MG63 (cell line): ENCODE results near the gene SETD3. TPM values are rescaled to one million over a fixed set of nuclear protein-coding genes. Genes with fewer than 3 reads are reported as not detected.
A peak's percentile ranks its signal among the peaks of the same experiment; 100 is the strongest.

Experiments used
- DNase-seq: peaks from one replicate; pipeline ENCODE4 v3.0.0-alpha.2; 2020
- H3K27me3 ChIP-seq: fragments of 250-450 bp; sonication (Bioruptor Pico); 2 replicates; pipeline ENCODE4 v1.5.1; 2020; ENCODE audit warnings: mild to moderate bottlenecking, moderate library complexity
- H3K36me3 ChIP-seq: fragments of 250-450 bp; sonication (Bioruptor Pico); 2 replicates; pipeline ENCODE4 v1.5.1; 2020; ENCODE audit warnings: mild to moderate bottlenecking, moderate library complexity
- H3K4me3 ChIP-seq: fragments of 250-450 bp; sonication (Bioruptor Pico); 2 replicates; pipeline ENCODE4 v1.5.1; 2020; ENCODE audit warnings: mild to moderate bottlenecking, moderate library complexity
- H3K9me3 ChIP-seq: fragments of 250-450 bp; sonication (Bioruptor Pico); 2 replicates; pipeline ENCODE4 v1.5.1; 2020; ENCODE audit warnings: mild to moderate bottlenecking, moderate library complexity
- total RNA-seq: library from RNA; depleted of rRNA; stranded (reverse); fragments of >200 nt; shearing (Covaris generic); gene quantifications from 2 replicates; pipeline ENCODE4 v1.2.3, GENCODE V29; 2014; ENCODE audit warnings: low replicate concordance

Gene SETD3
- total RNA-seq, 1 experiment from 2014 or later: 37.8 TPM

GRCh38 chr14:99424306-99424877 lies 56.3 kb downstream of the SETD3 start:
- no peak for DNase-seq
- H3K36me3 ChIP-seq: no peaks in the 10 kb centered on the region
- no peak overlapping the region for H3K4me3 ChIP-seq
- H3K9me3 ChIP-seq: no peaks in the 10 kb centered on the region
- no peaks in the 10 kb centered on the region for H3K27me3 ChIP-seq

- Histone ChIP-seq H3K4me3 (no peak overlapping the region), H3K9me3 (no peaks in the 10 kb centered on the region), H3K36me3 (no peaks in the 10 kb centered on the region), H3K27me3 (no peaks in the 10 kb centered on the region)
- no peak for DNase-seq
Observed at GRCh38 chr14:99423434-99423833, 57.2 kb downstream of the SETD3 start.

- no peaks in the 10 kb centered on the region for H3K36me3 ChIP-seq
- no peak overlapping the region for H3K4me3 ChIP-seq
- H3K9me3 ChIP-seq: no peaks in the 10 kb centered on the region
- H3K27me3 ChIP-seq: no peaks in the 10 kb centered on the region
- no peak for DNase-seq
Observed at GRCh38 chr14:99422228-99423010, 58.2 kb downstream of the SETD3 start.

GRCh38 chr14:99420711-99421110 lies 59.9 kb downstream of the SETD3 start:
- no peaks in the 10 kb centered on the region for H3K36me3 ChIP-seq
- no peaks in the 10 kb centered on the region for H3K9me3 ChIP-seq
- no peaks in the 10 kb centered on the region for H3K27me3 ChIP-seq
- DNase-seq: no peak
- no peak overlapping the region for H3K4me3 ChIP-seq

- Histone ChIP-seq H3K9me3 (no peaks in the 10 kb centered on the region), H3K27me3 (no peaks in the 10 kb centered on the region), H3K4me3 (no peak overlapping the region), H3K36me3 (no peaks in the 10 kb centered on the region)
- DNase-seq: no peak
Observed at GRCh38 chr14:99419905-99420304, 60.8 kb downstream of the SETD3 start.

GRCh38 chr14:99418242-99418641 lies 62.4 kb downstream of the SETD3 start:
- no peak for DNase-seq
- no peaks in the 10 kb centered on the region for H3K36me3 ChIP-seq
- H3K4me3 ChIP-seq: no peak overlapping the region
- H3K9me3 ChIP-seq: no peaks in the 10 kb centered on the region
- H3K27me3 ChIP-seq: no peaks in the 10 kb centered on the region

- Histone ChIP-seq H3K36me3 (no peaks in the 10 kb centered on the region), H3K4me3 (no peak overlapping the region), H3K9me3 (no peaks in the 10 kb centered on the region), H3K27me3 (no peaks in the 10 kb centered on the region)
- DNase-seq: no peak
Observed at GRCh38 chr14:99416909-99417308, 63.8 kb downstream of the SETD3 start.

- Histone ChIP-seq H3K27me3 (no peaks in the 10 kb centered on the region), H3K9me3 (no peaks in the 10 kb centered on the region), H3K4me3 (no peak overlapping the region), H3K36me3 (no peaks in the 10 kb centered on the region)
- peak; percentile 12 for DNase-seq
Observed at GRCh38 chr14:99415496-99416281, 65.0 kb downstream of the SETD3 start.

- H3K27me3 ChIP-seq: no peaks in the 10 kb centered on the region
- H3K36me3 ChIP-seq: no peaks in the 10 kb centered on the region
- DNase-seq: no peak
- H3K9me3 ChIP-seq: no peaks in the 10 kb centered on the region
- H3K4me3 ChIP-seq: no peak overlapping the region
Observed at GRCh38 chr14:99413911-99414310, 66.7 kb downstream of the SETD3 start.

- DNase-seq: no peak
Observed at GRCh38 chr14:99413172-99413571, 67.5 kb downstream of the SETD3 start.

GRCh38 chr14:99412117-99413061 lies 68.3 kb downstream of the SETD3 start:
- H3K9me3 ChIP-seq: no peaks in the 10 kb centered on the region
- no peak for DNase-seq
- no peaks in the 10 kb centered on the region for H3K27me3 ChIP-seq
- no peaks in the 10 kb centered on the region for H3K36me3 ChIP-seq
- no peak overlapping the region for H3K4me3 ChIP-seq

More at GRCh38 chr14:99413172-99413571, 67.5 kb downstream of the SETD3 start:
- H3K27me3 ChIP-seq: no peaks in the 10 kb centered on the region
- H3K36me3 ChIP-seq: no peaks in the 10 kb centered on the region
- no peaks in the 10 kb centered on the region for H3K9me3 ChIP-seq
- H3K4me3 ChIP-seq: no peak overlapping the region

GRCh38 chr14:99410019-99410418 lies 70.6 kb downstream of the SETD3 start:
- DNase-seq: no peak
- no peak overlapping the region for H3K4me3 ChIP-seq
- no peaks in the 10 kb centered on the region for H3K9me3 ChIP-seq
- H3K27me3 ChIP-seq: no peaks in the 10 kb centered on the region
- no peaks in the 10 kb centered on the region; the same call in 1 of the 2 replicates for H3K36me3 ChIP-seq

GRCh38 chr14:99408971-99409289 lies 71.7 kb downstream of the SETD3 start:
- Histone ChIP-seq H3K9me3 (no peaks in the 10 kb centered on the region), H3K4me3 (no peak overlapping the region), H3K27me3 (no peaks in the 10 kb centered on the region), H3K36me3 (no peaks in the 10 kb centered on the region; the same call in none of the 2 replicates)
- DNase-seq: no peak

- DNase-seq: no peak
- H3K27me3 ChIP-seq: no peaks in the 10 kb centered on the region
- H3K4me3 ChIP-seq: no peak overlapping the region
- no peaks in the 10 kb centered on the region for H3K9me3 ChIP-seq
- H3K36me3 ChIP-seq: no peaks in the 10 kb centered on the region; the same call in none of the 2 replicates
Observed at GRCh38 chr14:99408286-99408970, 72.2 kb downstream of the SETD3 start.

- H3K27me3 ChIP-seq: no peaks in the 10 kb centered on the region
- H3K9me3 ChIP-seq: no peaks in the 10 kb centered on the region
- no peak overlapping the region for H3K4me3 ChIP-seq
- no peaks in the 10 kb centered on the region; the same call in none of the 2 replicates for H3K36me3 ChIP-seq
- DNase-seq: no peak
Observed at GRCh38 chr14:99407416-99407815, 73.2 kb downstream of the SETD3 start.

- no peaks in the 10 kb centered on the region for H3K27me3 ChIP-seq
- no peaks in the 10 kb centered on the region; the same call in none of the 2 replicates for H3K36me3 ChIP-seq
- H3K9me3 ChIP-seq: no peaks in the 10 kb centered on the region
- DNase-seq: no peak
- no peak overlapping the region for H3K4me3 ChIP-seq
Observed at GRCh38 chr14:99402950-99403349, 77.7 kb downstream of the SETD3 start.
